HFFc6 (cell line): ENCODE results near the gene ZC3HAV1. TPM values are rescaled to one million over a fixed set of nuclear protein-coding genes. Genes with fewer than 3 reads are reported as not detected.

Experiments used
- DNase-seq: peaks from one replicate; pipeline ENCODE4 v3.0.0-alpha.2; 2018
- H3K27ac Mint-ChIP-seq: 2 replicates; pipeline ENCODE4 v1.8.0; 2020; ENCODE audit warnings: mild to moderate bottlenecking, mixed read lengths
- H3K27me3 Mint-ChIP-seq: 2 replicates; pipeline ENCODE4 v1.8.0; 2021; ENCODE audit warnings: mild to moderate bottlenecking, moderate library complexity, mixed read lengths; ENCODE audit not compliant: insufficient read depth
- H3K36me3 Mint-ChIP-seq: 2 replicates; pipeline ENCODE4 v1.8.0; 2021; ENCODE audit warnings: low read depth, mixed read lengths
- H3K4me1 Mint-ChIP-seq: 2 replicates; pipeline ENCODE4 v1.8.0; 2020; ENCODE audit warnings: low read depth, mixed read lengths
- H3K4me3 Mint-ChIP-seq: 2 replicates; pipeline ENCODE4 v1.8.0; 2020; ENCODE audit warnings: mild to moderate bottlenecking, moderate library complexity, mixed read lengths
- H3K9me3 Mint-ChIP-seq: 2 replicates; pipeline ENCODE4 v1.8.0; 2020; ENCODE audit warnings: mild to moderate bottlenecking, mixed read lengths
- CTCF ChIP-seq: fragments of 200-600 bp; sonication (generic); IDR thresholded peaks from 2 replicates; pipeline ENCODE4 v1.5.0; 2021; ENCODE audit warnings: antibody characterized with exemption, mild to moderate bottlenecking
- total RNA-seq, 6 experiments: library from RNA; stranded (reverse); fragmentation: NEBNext Ultra II Directional; extraction: Animal tissue kit (Norgen Biotek cat#: 25700); gene quantifications; 2 replicates in 1 of 6; 3 replicates in 5 of 6; pipeline ENCODE4 v1.2.3, GENCODE V29; 2021

ZC3HAV1 gene
- total RNA-seq, 6 experiments from 2014 or later: 29.4 to 36.1 (median 33.1) TPM

DNA sequence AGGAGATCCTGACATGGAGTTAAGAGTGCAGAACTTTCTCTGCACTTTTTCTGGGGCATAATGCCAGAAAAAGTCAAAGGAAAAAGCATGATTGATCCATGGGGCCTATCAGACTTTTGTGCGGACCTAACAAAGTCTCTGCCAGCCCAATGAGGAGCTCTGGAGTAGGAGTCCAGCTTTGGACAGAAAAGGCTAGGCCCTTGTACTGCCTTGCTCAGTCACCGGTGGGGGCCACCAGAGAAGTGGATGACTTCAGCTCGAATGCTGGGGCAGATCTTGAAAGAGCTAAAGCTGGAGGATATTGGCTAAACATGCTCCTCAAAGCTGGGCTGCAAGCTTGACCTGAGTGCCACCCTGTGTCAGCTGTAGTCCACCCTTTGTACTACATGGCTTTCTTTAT is 2.8 kb upstream of the ZC3HAV1 start:
- DNase-seq: no peak
- no peak for TF ChIP-seq CTCF
- H3K27me3 Mint-ChIP-seq: peaks cover 1% of the 10 kb centered on the region
- H3K4me1 Mint-ChIP-seq: peaks cover 30% of the 10 kb centered on the region
- H3K27ac Mint-ChIP-seq: no peak overlapping the region
- H3K36me3 Mint-ChIP-seq: peaks cover 8% of the 10 kb centered on the region; the same call in 1 of the 2 replicates
- no peaks in the 10 kb centered on the region for H3K9me3 Mint-ChIP-seq
- no peak overlapping the region for H3K4me3 Mint-ChIP-seq

- H3K4me3 Mint-ChIP-seq: no peak overlapping the region; the same call in 1 of the 2 replicates
- DNase-seq: no peak
- peaks cover 1% of the 10 kb centered on the region for H3K27me3 Mint-ChIP-seq
- TF ChIP-seq CTCF: no peak
- H3K4me1 Mint-ChIP-seq: peaks cover 34% of the 10 kb centered on the region
- H3K36me3 Mint-ChIP-seq: peaks cover 8% of the 10 kb centered on the region; the same call in 1 of the 2 replicates
- H3K9me3 Mint-ChIP-seq: no peaks in the 10 kb centered on the region
- no peak overlapping the region for H3K27ac Mint-ChIP-seq
These were observed 2.3 kb upstream of the ZC3HAV1 start for GRCh38 chr7:139111811-139112301.

DNA sequence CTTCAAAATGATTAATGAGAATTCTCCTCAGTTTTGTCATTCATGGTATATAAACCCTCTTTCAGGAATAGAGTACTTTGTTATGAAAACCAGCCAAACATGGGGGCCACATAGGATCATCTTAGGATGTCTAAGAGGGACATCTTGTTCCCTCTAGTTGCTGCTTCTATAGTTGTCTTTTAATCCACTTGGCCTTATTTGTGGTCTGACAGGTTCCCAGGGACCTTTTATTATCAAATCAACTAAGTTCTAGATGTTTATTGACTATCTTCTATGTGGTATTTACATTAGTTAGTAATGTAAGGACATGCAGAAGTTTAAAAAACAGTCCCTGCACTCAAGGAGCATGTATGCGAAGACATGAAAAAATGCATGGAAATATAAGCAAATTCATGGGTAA is 1.6 kb upstream of the ZC3HAV1 start:
- Mint-ChIP-seq H3K4me1 (peaks cover 40% of the 10 kb centered on the region), H3K9me3 (no peaks in the 10 kb centered on the region), H3K4me3 (no peak overlapping the region), H3K27me3 (peaks cover 1% of the 10 kb centered on the region), H3K27ac (no peak overlapping the region), H3K36me3 (peaks cover 8% of the 10 kb centered on the region; the same call in 1 of the 2 replicates)
- no peak for DNase-seq
- no peak for TF ChIP-seq CTCF

- Mint-ChIP-seq H3K4me1 (peaks cover 47% of the 10 kb centered on the region), H3K4me3 (peak overlapping the region; percentile 97), H3K27me3 (peaks cover 1% of the 10 kb centered on the region; the same call in 1 of the 2 replicates), H3K36me3 (peaks cover 15% of the 10 kb centered on the region; the same call in 1 of the 2 replicates), H3K27ac (peak overlapping the region; percentile 98), H3K9me3 (no peaks in the 10 kb centered on the region)
- no peak for DNase-seq
- no peak for TF ChIP-seq CTCF
These were observed 477 bp upstream of the ZC3HAV1 start for GRCh38 chr7:139109983-139110411.

DNA sequence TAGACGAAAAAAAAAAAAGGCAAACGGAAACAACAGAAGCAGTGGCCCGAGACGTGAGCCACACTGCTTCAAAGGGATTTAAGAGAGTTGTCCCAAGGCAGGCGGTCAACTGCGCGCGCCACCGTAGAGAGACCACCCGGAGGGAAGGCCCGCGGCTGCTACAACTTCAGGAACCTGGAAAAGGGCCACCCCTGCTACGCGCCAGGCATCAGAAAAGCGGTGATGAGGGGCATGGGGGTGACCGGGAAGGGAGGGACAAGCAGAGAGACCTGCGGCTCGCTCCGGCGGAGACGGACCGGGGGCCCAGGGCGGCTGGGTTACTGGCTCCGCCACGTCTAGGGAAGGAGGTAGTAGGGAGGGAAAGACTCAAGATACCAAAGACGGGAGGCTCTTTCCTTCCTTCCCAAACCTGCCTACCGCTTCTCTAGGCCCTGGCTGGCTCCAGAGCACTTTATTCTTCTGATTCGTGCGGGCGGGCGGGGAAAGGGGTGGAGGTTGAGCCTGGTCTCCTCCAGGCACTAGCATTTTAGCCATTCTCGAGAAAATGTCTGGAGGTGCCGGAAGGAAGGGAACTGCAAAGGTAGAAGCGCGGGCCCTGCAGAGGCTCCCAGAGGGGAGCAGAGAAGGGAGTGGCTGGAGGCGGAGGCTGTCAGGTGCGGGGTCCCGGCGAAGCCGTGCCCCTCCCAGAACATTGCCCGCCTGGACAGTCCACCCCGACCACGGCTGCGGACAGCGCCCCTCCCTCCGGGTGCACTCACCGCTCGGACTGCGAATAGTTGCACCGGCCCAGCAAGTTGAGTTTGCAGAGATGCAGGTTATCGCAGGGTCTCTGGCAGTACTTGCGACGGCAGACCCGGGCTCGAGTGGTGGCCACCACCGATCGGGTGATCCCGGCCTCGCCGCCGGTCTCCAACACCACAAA is 993 bp downstream of the ZC3HAV1 start:
- TF ChIP-seq CTCF: no peak; the same call in none of the 2 replicates

More for the DNA sequence above, 993 bp downstream of the ZC3HAV1 start:
- H3K27ac Mint-ChIP-seq: peak overlapping the region; percentile 98
- H3K27me3 Mint-ChIP-seq: peaks cover 1% of the 10 kb centered on the region; the same call in 1 of the 2 replicates
- peak overlapping the region; percentile 97 for H3K4me3 Mint-ChIP-seq
- peaks cover 48% of the 10 kb centered on the region for H3K4me1 Mint-ChIP-seq
- peaks cover 15% of the 10 kb centered on the region; the same call in 1 of the 2 replicates for H3K36me3 Mint-ChIP-seq
- DNase-seq: no peak
- no peaks in the 10 kb centered on the region for H3K9me3 Mint-ChIP-seq
